ENCODE data around the gene USO1. TPM values are rescaled to one million over a fixed set of nuclear protein-coding genes. Genes with fewer than 3 reads are reported as not detected.

Gene USO1
- polyA plus RNA-seq, 1 donor (not counting 4 experiments of a cell fraction or from before 2014, with no cell fraction given) = 75.4 TPM

DNA sequence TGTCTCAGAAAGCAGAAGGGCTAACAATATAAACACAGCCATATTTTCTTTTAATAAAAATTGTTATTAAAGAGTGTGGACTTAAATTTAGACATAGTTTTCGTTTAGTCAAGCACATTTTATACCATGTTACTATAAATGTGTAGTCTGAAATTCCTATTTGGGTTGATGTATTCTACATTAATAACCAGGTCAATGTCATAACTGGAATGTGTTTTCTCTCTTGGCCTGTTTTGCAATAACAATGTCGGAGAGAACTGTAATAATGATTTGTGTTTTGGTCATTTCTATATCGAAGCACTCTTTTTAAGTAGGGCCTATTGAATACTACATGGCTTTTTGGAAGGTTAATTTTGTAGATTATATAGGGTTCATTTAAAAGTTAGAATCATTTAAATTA, 5.5 kb downstream of the USO1 start:
- Histone ChIP-seq H3K9me1 (ENCODE audit: control insufficient read depth, extremely low read depth, insufficient read depth, low read length) (no peaks in the 10 kb centered on the region), H4K20me1 (ENCODE audit: control insufficient read depth, extremely low read depth, insufficient read depth, low read length) (peaks cover 4% of the 10 kb centered on the region), H3K27me3 (ENCODE audit: control insufficient read depth, extremely low read depth, insufficient read depth, low read length) (no peaks in the 10 kb centered on the region), H3K4me1 (ENCODE audit: control insufficient read depth, extremely low read depth, insufficient read depth, low read length) (peaks cover 14% of the 10 kb centered on the region), H3K4me2 (ENCODE audit: control insufficient read depth, extremely low read depth, insufficient read depth, low read depth, low read length) (no peak overlapping the region), H2AFZ (ENCODE audit: control insufficient read depth, low read length) (no peak overlapping the region), H3K27ac (ENCODE audit: control insufficient read depth, insufficient read depth, low read length) (no peak overlapping the region), H3K79me2 (ENCODE audit: control insufficient read depth, insufficient read depth, low read length) (peaks cover 82% of the 10 kb centered on the region), H3K36me3 (ENCODE audit: control insufficient read depth in 2 of 2, extremely low read depth in 1 of 2, insufficient read depth in 2 of 2, low read length in 2 of 2) (no peaks in the 10 kb centered on the region), H3K4me3 (ENCODE audit: control insufficient read depth in 2 of 3, extremely low read depth in 1 of 3, insufficient read depth in 2 of 3, low read depth in 1 of 3, low read length in 3 of 3) (no peak overlapping the region), H3K9ac (ENCODE audit: control insufficient read depth, extremely low read depth, insufficient read depth, low read length) (no peak overlapping the region), H3K9me3 (ENCODE audit: control insufficient read depth, low read depth, low read length) (no peaks in the 10 kb centered on the region)
- TF ChIP-seq, protein P1, sequence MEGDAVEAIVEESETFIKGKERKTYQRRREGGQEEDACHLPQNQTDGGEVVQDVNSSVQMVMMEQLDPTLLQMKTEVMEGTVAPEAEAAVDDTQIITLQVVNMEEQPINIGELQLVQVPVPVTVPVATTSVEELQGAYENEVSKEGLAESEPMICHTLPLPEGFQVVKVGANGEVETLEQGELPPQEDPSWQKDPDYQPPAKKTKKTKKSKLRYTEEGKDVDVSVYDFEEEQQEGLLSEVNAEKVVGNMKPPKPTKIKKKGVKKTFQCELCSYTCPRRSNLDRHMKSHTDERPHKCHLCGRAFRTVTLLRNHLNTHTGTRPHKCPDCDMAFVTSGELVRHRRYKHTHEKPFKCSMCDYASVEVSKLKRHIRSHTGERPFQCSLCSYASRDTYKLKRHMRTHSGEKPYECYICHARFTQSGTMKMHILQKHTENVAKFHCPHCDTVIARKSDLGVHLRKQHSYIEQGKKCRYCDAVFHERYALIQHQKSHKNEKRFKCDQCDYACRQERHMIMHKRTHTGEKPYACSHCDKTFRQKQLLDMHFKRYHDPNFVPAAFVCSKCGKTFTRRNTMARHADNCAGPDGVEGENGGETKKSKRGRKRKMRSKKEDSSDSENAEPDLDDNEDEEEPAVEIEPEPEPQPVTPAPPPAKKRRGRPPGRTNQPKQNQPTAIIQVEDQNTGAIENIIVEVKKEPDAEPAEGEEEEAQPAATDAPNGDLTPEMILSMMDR (optimal IDR thresholded peaks at IDR 0.05 in 1 of 3, IDR thresholded peaks at IDR 0.05 in 1 of 3, conservative IDR thresholded peaks at IDR 0.05 in 1 of 3; ENCODE audit: extremely low read depth in 1 of 3, insufficient read depth in 2 of 3, low read length in 3 of 3) = no peak
- no peak for TF ChIP-seq EZH2 (IDR thresholded peaks at IDR 0.05; ENCODE audit: low read length)
- no peak for FAIRE-seq
- dilution Hi-C loops (cut with MboI; ENCODE audit: extremely low pct_ligation_motif_present, low sequenced_read_pairs) = no loop called here
- no peak for DNase-seq (ENCODE audit: low read depth, low spot score)

DNA sequence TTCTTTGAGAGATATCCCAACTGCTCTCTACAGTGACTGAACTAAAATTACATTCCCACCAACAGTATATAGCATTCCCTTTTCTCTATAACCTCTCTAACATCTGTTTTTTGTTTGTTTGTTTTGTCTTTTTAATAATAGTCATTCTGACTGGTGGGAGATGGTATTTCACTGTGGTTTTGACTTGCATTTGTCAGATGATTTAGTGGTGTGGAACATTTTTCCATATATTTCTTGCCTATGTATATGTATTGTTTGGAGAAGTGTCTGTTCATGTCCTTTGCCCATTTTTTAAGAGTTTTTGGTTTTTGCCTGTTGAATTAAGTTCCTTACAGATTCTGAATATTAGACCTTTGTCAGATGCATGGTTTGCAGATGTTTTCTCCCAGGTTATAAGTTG, 9.0 kb downstream of the USO1 start:
- H3K9ac ChIP-seq (ENCODE audit: control insufficient read depth, extremely low read depth, insufficient read depth, low read length) = no peak overlapping the region
- H3K4me3 ChIP-seq (ENCODE audit: control insufficient read depth in 2 of 3, extremely low read depth in 1 of 3, insufficient read depth in 2 of 3, low read depth in 1 of 3, low read length in 3 of 3) = no peak overlapping the region
- FAIRE-seq (no peak), DNase-seq (ENCODE audit: low read depth, low spot score) (no peak)
- H2AFZ ChIP-seq (ENCODE audit: control insufficient read depth, low read length) = no peak overlapping the region
- no peak overlapping the region for H3K4me2 ChIP-seq (ENCODE audit: control insufficient read depth, extremely low read depth, insufficient read depth, low read depth, low read length)
- no peaks in the 10 kb centered on the region for H3K9me1 ChIP-seq (ENCODE audit: control insufficient read depth, extremely low read depth, insufficient read depth, low read length)
- TF ChIP-seq, protein P1 (optimal IDR thresholded peaks at IDR 0.05 in 1 of 3, IDR thresholded peaks at IDR 0.05 in 1 of 3, conservative IDR thresholded peaks at IDR 0.05 in 1 of 3; ENCODE audit: extremely low read depth in 1 of 3, insufficient read depth in 2 of 3, low read length in 3 of 3) = no peak
- TF ChIP-seq EZH2 (IDR thresholded peaks at IDR 0.05; ENCODE audit: low read length) = no peak
- dilution Hi-C loops (cut with MboI; ENCODE audit: extremely low pct_ligation_motif_present, low sequenced_read_pairs) = no loop called here
- H3K27ac ChIP-seq (ENCODE audit: control insufficient read depth, insufficient read depth, low read length) = no peak overlapping the region
- H3K4me1 ChIP-seq (ENCODE audit: control insufficient read depth, extremely low read depth, insufficient read depth, low read length) = no peaks in the 10 kb centered on the region
- no peaks in the 10 kb centered on the region for H3K27me3 ChIP-seq (ENCODE audit: control insufficient read depth, extremely low read depth, insufficient read depth, low read length)
- H3K36me3 ChIP-seq (ENCODE audit: control insufficient read depth in 2 of 2, extremely low read depth in 1 of 2, insufficient read depth in 2 of 2, low read length in 2 of 2) = peaks cover 0 to 3% of the 10 kb centered on the region in 2 experiments
- H3K9me3 ChIP-seq (ENCODE audit: control insufficient read depth, low read depth, low read length) = no peaks in the 10 kb centered on the region
- H3K79me2 ChIP-seq (ENCODE audit: control insufficient read depth, insufficient read depth, low read length) = peaks cover 75% of the 10 kb centered on the region
- H4K20me1 ChIP-seq (ENCODE audit: control insufficient read depth, extremely low read depth, insufficient read depth, low read length) = peaks cover 4% of the 10 kb centered on the region
